WTC11 (cell line): Measurements from ENCODE around the gene SBNO1. TPM values are rescaled to one million over a fixed set of nuclear protein-coding genes. Genes with fewer than 3 reads are reported as not detected.

ENCODE experiments used
- ATAC-seq: fragments of 200-7000 bp; cut with Tn5 transposase; 2 replicates; pipeline ENCODE4 v1.10.0; 2021; ENCODE audit warnings: mild to moderate bottlenecking, moderate library complexity
- CTCF ChIA-PET: fragments of 300-600 bp; sonication (Branson Sonifier 250); formaldehyde crosslinking; loops from one replicate; lab custom pipeline; 2021; ENCODE audit warnings: antibody characterized with exemption; lab: Charles Lee
- POLR2A ChIA-PET: fragments of 350-600 bp; sonication (Branson Sonifier 250); formaldehyde crosslinking; loops from one replicate; lab custom pipeline; 2021; ENCODE audit warnings: antibody characterized with exemption; lab: Charles Lee
- DNase-seq: peaks from one replicate; pipeline ENCODE4 v3.0.0; 2021; ENCODE audit warnings: low spot score
- H3K27ac Mint-ChIP-seq: 2 replicates; pipeline ENCODE4 v1.8.0; 2021; ENCODE audit warnings: mixed read lengths
- H3K27me3 Mint-ChIP-seq: 2 replicates; pipeline ENCODE4 v1.8.0; 2021; ENCODE audit warnings: low read depth, mild to moderate bottlenecking, moderate library complexity, mixed read lengths
- H3K36me3 Mint-ChIP-seq: 2 replicates; pipeline ENCODE4 v1.8.0; 2021; ENCODE audit warnings: mixed read lengths
- H3K4me1 Mint-ChIP-seq: 2 replicates; pipeline ENCODE4 v1.8.0; 2022; ENCODE audit warnings: mixed read lengths
- H3K4me3 Mint-ChIP-seq: 2 replicates; pipeline ENCODE4 v1.8.0; 2021; ENCODE audit warnings: mild to moderate bottlenecking, moderate library complexity, mixed read lengths
- H3K9me3 Mint-ChIP-seq: 2 replicates; pipeline ENCODE4 v1.8.0; 2021; ENCODE audit warnings: mixed read lengths
- CBFB ChIP-seq: sonication (generic); formaldehyde crosslinking; IDR thresholded peaks from 2 replicates; pipeline ENCODE4 v1.8.1; 2022; ENCODE audit warnings: mild to moderate bottlenecking, low read depth, missing genetic modification reagents
- GABPB1 ChIP-seq: sonication (generic); formaldehyde crosslinking; IDR thresholded peaks from 2 replicates; pipeline ENCODE4 v1.8.1; 2023; ENCODE audit warnings: mild to moderate bottlenecking, missing genetic modification reagents
- KAT7 ChIP-seq: sonication (generic); formaldehyde crosslinking; IDR thresholded peaks from 2 replicates; pipeline ENCODE4 v1.8.1; 2023; ENCODE audit warnings: missing genetic modification reagents, mild to moderate bottlenecking, borderline replicate concordance
- MXD4 ChIP-seq: fragments of 250-450 bp; sonication (Bioruptor Pico); IDR thresholded peaks from 2 replicates; pipeline ENCODE4 v1.8.0; 2021; ENCODE audit warnings: mild to moderate bottlenecking, moderate library complexity, borderline replicate concordance
- NFATC4 ChIP-seq: fragments of 250-450 bp; sonication (Bioruptor Pico); IDR thresholded peaks from 2 replicates; pipeline ENCODE4 v1.9.0; 2021; ENCODE audit warnings: mild to moderate bottlenecking
- NR3C1 ChIP-seq: sonication (generic); formaldehyde crosslinking; conservative IDR thresholded peaks from 2 replicates; pipeline ENCODE4 v1.8.1; 2023; ENCODE audit warnings: low read depth, mild to moderate bottlenecking, missing genetic modification reagents
- PRRX2 ChIP-seq: fragments of 250-450 bp; sonication (Bioruptor Pico); IDR thresholded peaks from 2 replicates; pipeline ENCODE4 v1.8.0; 2021; ENCODE audit warnings: mild to moderate bottlenecking
- SMAD4 ChIP-seq: sonication (generic); formaldehyde crosslinking; IDR thresholded peaks from 2 replicates; pipeline ENCODE4 v1.8.0; 2022; ENCODE audit warnings: mild to moderate bottlenecking, missing genetic modification reagents
- SOX15 ChIP-seq: fragments of 250-450 bp; sonication (Bioruptor Pico); IDR thresholded peaks from 2 replicates; pipeline ENCODE4 v1.9.0; 2021; ENCODE audit warnings: mild to moderate bottlenecking
- STAT6 ChIP-seq: sonication (generic); formaldehyde crosslinking; conservative IDR thresholded peaks from 2 replicates; pipeline ENCODE4 v1.8.1; 2023; ENCODE audit warnings: mild to moderate bottlenecking, low read depth, missing genetic modification reagents, moderate library complexity
- ZNF317 ChIP-seq: sonication (generic); formaldehyde crosslinking; IDR thresholded peaks from 2 replicates; pipeline ENCODE4 v1.8.1; 2023; ENCODE audit warnings: low read depth, mild to moderate bottlenecking, moderate library complexity, missing genetic modification reagents, borderline replicate concordance
- ZNF671 ChIP-seq: fragments of 250-450 bp; sonication (Bioruptor Pico); IDR thresholded peaks from 2 replicates; pipeline ENCODE4 v1.8.0; 2021; ENCODE audit warnings: mild to moderate bottlenecking
- total RNA-seq: library from RNA; stranded (reverse); gene quantifications from 3 replicates; pipeline ENCODE4 v1.2.3, GENCODE V29; 2021
- TF ChIP-seq, protein P1 (sequence below): fragments of 250-450 bp; sonication (Bioruptor Pico); IDR thresholded peaks from 2 replicates; pipeline ENCODE4 v1.9.0; 2021; ENCODE audit warnings: mild to moderate bottlenecking
- TF ChIP-seq, protein P2 (sequence below): sonication (generic); formaldehyde crosslinking; IDR thresholded peaks from 2 replicates; pipeline ENCODE4 v1.8.1; 2023; ENCODE audit warnings: mild to moderate bottlenecking, missing genetic modification reagents, moderate library complexity
- TF ChIP-seq, protein P3 (sequence below): sonication (generic); formaldehyde crosslinking; IDR thresholded peaks from 2 replicates; pipeline ENCODE4 v1.8.0; 2022; ENCODE audit warnings: missing genetic modification reagents
- TF ChIP-seq, protein P4 (sequence below): fragments of 250-450 bp; sonication (Bioruptor Pico); conservative IDR thresholded peaks from 2 replicates; pipeline ENCODE4 v1.9.0; 2021; ENCODE audit warnings: mild to moderate bottlenecking
- TF ChIP-seq, protein P5 (sequence below): sonication (generic); formaldehyde crosslinking; IDR thresholded peaks from 2 replicates; pipeline ENCODE4 v1.8.1; 2022; ENCODE audit warnings: missing genetic modification reagents, borderline replicate concordance

The SBNO1 gene
- total RNA-seq, 1 experiment from 2014 or later, result 52.2 TPM

- TF ChIP-seq STAT6 (CRISPR knock-in tag), result no peak
- no peak for TF ChIP-seq SOX15 (CRISPR knock-in tag)
- TF ChIP-seq NR3C1 (CRISPR knock-in tag), result no peak
- TF ChIP-seq, protein P1, sequence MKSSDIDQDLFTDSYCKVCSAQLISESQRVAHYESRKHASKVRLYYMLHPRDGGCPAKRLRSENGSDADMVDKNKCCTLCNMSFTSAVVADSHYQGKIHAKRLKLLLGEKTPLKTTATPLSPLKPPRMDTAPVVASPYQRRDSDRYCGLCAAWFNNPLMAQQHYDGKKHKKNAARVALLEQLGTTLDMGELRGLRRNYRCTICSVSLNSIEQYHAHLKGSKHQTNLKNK (CRISPR knock-in tag), result no peak
- TF ChIP-seq MXD4 (CRISPR knock-in tag), result no peak
- TF ChIP-seq PRRX2 (CRISPR knock-in tag), result no peak
- TF ChIP-seq, all 79 proteins: peak for 0
- ATAC-seq, result no peak
- CTCF ChIA-PET, result interaction anchor here (0.8 kb wide), 1 partner anchor 299 kb away, joined by 3 read pairs; no protein-coding TSS in a partner anchor
- POLR2A ChIA-PET, result no interaction called here
- Mint-ChIP-seq H3K27ac (no peak overlapping the region), H3K4me1 (no peaks in the 10 kb centered on the region), H3K27me3 (no peaks in the 10 kb centered on the region), H3K4me3 (no peak overlapping the region), H3K36me3 (peaks cover 80% of the 10 kb centered on the region), H3K9me3 (no peaks in the 10 kb centered on the region)
- DNase-seq, result no peak
Measured at GRCh38 chr12:123319826-123320225, 44.8 kb downstream of the SBNO1 start.

DNA sequence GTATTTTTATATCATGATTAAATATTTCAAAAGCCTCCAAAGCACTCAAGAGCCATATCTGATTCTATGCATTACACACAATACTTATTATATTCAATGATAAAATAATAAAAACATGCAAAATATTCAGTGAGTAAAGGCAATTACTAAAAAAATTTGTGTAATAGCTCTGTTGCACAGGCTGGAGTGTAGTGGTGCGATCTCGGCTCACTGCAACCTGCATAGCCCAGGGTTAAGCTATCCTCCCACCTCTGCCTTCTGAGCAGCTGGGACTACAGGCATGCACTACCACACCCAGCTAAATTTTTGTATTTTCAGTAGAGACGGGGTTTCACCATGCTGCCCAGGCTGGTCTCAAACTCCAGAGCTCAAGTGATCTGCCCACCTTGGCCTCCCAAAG, 45.4 kb downstream of the SBNO1 start:
- no peaks in the 10 kb centered on the region for H3K4me1 Mint-ChIP-seq
- TF ChIP-seq ZNF317 (CRISPR knock-in tag), result no peak
- TF ChIP-seq, protein P2, sequence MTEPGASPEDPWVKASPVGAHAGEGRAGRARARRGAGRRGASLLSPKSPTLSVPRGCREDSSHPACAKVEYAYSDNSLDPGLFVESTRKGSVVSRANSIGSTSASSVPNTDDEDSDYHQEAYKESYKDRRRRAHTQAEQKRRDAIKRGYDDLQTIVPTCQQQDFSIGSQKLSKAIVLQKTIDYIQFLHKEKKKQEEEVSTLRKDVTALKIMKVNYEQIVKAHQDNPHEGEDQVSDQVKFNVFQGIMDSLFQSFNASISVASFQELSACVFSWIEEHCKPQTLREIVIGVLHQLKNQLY (CRISPR knock-in tag), result no peak
- no peak for TF ChIP-seq SMAD4 (CRISPR knock-in tag)
- TF ChIP-seq, protein P3, sequence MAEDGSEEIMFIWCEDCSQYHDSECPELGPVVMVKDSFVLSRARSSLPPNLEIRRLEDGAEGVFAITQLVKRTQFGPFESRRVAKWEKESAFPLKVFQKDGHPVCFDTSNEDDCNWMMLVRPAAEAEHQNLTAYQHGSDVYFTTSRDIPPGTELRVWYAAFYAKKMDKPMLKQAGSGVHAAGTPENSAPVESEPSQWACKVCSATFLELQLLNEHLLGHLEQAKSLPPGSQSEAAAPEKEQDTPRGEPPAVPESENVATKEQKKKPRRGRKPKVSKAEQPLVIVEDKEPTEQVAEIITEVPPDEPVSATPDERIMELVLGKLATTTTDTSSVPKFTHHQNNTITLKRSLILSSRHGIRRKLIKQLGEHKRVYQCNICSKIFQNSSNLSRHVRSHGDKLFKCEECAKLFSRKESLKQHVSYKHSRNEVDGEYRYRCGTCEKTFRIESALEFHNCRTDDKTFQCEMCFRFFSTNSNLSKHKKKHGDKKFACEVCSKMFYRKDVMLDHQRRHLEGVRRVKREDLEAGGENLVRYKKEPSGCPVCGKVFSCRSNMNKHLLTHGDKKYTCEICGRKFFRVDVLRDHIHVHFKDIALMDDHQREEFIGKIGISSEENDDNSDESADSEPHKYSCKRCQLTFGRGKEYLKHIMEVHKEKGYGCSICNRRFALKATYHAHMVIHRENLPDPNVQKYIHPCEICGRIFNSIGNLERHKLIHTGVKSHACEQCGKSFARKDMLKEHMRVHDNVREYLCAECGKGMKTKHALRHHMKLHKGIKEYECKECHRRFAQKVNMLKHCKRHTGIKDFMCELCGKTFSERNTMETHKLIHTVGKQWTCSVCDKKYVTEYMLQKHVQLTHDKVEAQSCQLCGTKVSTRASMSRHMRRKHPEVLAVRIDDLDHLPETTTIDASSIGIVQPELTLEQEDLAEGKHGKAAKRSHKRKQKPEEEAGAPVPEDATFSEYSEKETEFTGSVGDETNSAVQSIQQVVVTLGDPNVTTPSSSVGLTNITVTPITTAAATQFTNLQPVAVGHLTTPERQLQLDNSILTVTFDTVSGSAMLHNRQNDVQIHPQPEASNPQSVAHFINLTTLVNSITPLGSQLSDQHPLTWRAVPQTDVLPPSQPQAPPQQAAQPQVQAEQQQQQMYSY (CRISPR knock-in tag), result no peak
- TF ChIP-seq NFATC4 (CRISPR knock-in tag), result no peak
- TF ChIP-seq KAT7 (CRISPR knock-in tag), result no peak
- TF ChIP-seq, protein P4, sequence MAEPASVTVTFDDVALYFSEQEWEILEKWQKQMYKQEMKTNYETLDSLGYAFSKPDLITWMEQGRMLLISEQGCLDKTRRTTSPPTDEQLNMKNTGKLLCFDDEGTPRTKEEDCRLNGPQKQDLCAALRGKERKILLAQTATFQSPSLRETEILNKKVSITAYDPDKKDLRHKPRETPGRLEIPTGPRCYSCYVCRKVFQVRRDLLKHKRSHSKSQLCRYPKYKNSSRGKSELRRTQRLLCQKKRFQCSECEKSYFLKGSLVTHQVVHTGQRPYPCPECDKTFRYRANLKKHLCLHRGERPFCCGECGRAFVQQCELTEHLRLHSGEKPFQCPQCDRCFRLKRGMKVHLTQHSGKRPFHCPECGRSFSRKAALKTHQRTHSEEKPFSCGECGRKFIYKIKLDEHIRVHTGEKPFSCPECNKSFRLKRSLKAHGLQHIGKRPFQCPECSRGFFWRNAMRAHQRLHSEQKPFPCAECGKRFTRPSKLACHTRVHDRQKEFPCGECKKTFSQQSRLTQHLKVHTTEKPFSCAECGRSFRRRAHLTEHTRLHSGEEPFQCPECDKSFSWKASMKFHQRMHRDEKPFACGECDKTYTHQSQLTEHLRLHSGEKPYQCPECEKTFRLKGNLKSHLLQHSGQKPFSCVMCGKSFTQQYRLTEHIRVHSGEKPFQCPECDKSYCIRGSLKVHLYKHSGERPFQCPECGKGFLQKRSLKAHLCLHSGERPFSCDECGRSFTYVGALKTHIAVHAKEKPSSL, result no peak
- no peak for TF ChIP-seq ZNF671 (CRISPR knock-in tag)
- TF ChIP-seq, protein P5, sequence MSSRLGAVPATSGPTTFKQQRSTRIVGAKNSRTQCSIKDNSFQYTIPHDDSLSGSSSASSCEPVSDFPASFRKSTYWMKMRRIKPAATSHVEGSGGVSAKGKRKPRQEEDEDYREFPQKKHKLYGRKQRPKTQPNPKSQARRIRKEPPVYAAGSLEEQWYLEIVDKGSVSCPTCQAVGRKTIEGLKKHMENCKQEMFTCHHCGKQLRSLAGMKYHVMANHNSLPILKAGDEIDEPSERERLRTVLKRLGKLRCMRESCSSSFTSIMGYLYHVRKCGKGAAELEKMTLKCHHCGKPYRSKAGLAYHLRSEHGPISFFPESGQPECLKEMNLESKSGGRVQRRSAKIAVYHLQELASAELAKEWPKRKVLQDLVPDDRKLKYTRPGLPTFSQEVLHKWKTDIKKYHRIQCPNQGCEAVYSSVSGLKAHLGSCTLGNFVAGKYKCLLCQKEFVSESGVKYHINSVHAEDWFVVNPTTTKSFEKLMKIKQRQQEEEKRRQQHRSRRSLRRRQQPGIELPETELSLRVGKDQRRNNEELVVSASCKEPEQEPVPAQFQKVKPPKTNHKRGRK (CRISPR knock-in tag), result no peak
- no peak for TF ChIP-seq CBFB (CRISPR knock-in tag)
- no peak for TF ChIP-seq GABPB1 (CRISPR knock-in tag)
- CTCF ChIA-PET, result interaction anchor here (0.8 kb wide), 1 partner anchor 299 kb away, joined by 3 read pairs; no protein-coding TSS in a partner anchor
- H3K9me3 Mint-ChIP-seq, result no peaks in the 10 kb centered on the region
- peaks cover 81% of the 10 kb centered on the region for H3K36me3 Mint-ChIP-seq
- ATAC-seq (no peak), DNase-seq (no peak)
- no peaks in the 10 kb centered on the region for H3K27me3 Mint-ChIP-seq
- POLR2A ChIA-PET, result no interaction called here
- H3K27ac Mint-ChIP-seq, result no peak overlapping the region
- H3K4me3 Mint-ChIP-seq, result no peak overlapping the region
